GM12878 (cell line): Measurements from ENCODE around the gene IFT27. TPM values are rescaled to one million over a fixed set of nuclear protein-coding genes. Genes with fewer than 3 reads are reported as not detected.

Source experiments
- ATAC-seq: fragments of 200-7000 bp; cut with Tn5 transposase; 3 replicates; pipeline ENCODE4 v1.9.1; 2020; ENCODE audit warnings: mild to moderate bottlenecking, moderate library complexity
- BruUV-seq: library from RNA; stranded (reverse); fragments of 400-500 nt; replicated peaks from 2 replicates; lab custom pipeline; 2021; lab: Mats Ljungman, UMichigan
- CTCF ChIA-PET: fragments of 300-600 bp; sonication (Branson Sonifier 250); formaldehyde crosslinking; extraction: SDS; loops from one replicate; lab custom pipeline; 2021; ENCODE audit warnings: inconsistent platforms; lab: Yijun Ruan, JAX
- POLR2A ChIA-PET: fragments of 350-600 bp; formaldehyde crosslinking; extraction: SDS; loops from one replicate; lab custom pipeline; 2021; ENCODE audit warnings: inconsistent platforms; lab: Charles Lee
- RAD21 ChIA-PET: fragments of 300-600 bp; sonication (Branson Sonifier 250); formaldehyde crosslinking; loops from one replicate; lab custom pipeline; 2023; ENCODE audit warnings: antibody characterized with exemption; ENCODE audit not compliant: unreplicated experiment; lab: Charles Lee
- SMC1A ChIA-PET: fragments of 300-600 bp; sonication (Branson Sonifier 250); formaldehyde crosslinking; loops from one replicate; lab custom pipeline; 2023; ENCODE audit not compliant: unreplicated experiment, uncharacterized antibody; lab: Charles Lee
- DNase-seq: peaks from one replicate; pipeline ENCODE4 v3.0.0-alpha.2; 2011; ENCODE audit warnings: low read depth, low spot score
- FAIRE-seq: peaks from 3 replicates; lab custom pipeline; 2011; peaks lifted over from hg19 to GRCh38; lab: Jason Lieb, UNC
- H2AFZ ChIP-seq: 2 replicates; pipeline ENCODE4 v1.6.0; 2011; ENCODE audit warnings: low read depth, low read length, control low read depth; ENCODE audit not compliant: control insufficient read depth
- H3K27ac ChIP-seq: 2 replicates; pipeline ENCODE4 v1.5.1; 2011; ENCODE audit warnings: control low read depth; ENCODE audit not compliant: control insufficient read depth, insufficient read depth
- H3K27me3 ChIP-seq, 2 experiments: replicated peaks in 1 of 2; 2 replicates each; pipeline versions ENCODE4 v1.6.0 to v1.6.1; 2011; ENCODE audit warnings: low read length in 1 of 2; ENCODE audit not compliant: control insufficient read depth in 2 of 2, insufficient read depth in 2 of 2
- H3K36me3 ChIP-seq, 2 experiments: 2 replicates each; pipeline ENCODE4 v1.5.1; 2011; ENCODE audit warnings: low read length in 1 of 2; ENCODE audit not compliant: control insufficient read depth in 2 of 2, insufficient read depth in 2 of 2
- H3K4me1 ChIP-seq: 2 replicates; pipeline ENCODE4 v1.6.1; 2011; ENCODE audit warnings: mild to moderate bottlenecking, low read length, moderate library complexity, mixed read lengths; ENCODE audit not compliant: control insufficient read depth, insufficient read depth
- H3K4me2 ChIP-seq: 2 replicates; pipeline ENCODE4 v1.6.0; 2011; ENCODE audit warnings: control low read depth; ENCODE audit not compliant: control insufficient read depth, insufficient read depth
- H3K4me3 ChIP-seq: fragments of 200-600 bp; sonication (generic); 2 replicates; pipeline ENCODE4 v1.5.1; 2016
- H3K79me2 ChIP-seq: 2 replicates; pipeline ENCODE4 v1.6.0; 2011; ENCODE audit warnings: low read length; ENCODE audit not compliant: control insufficient read depth, insufficient read depth
- H3K9ac ChIP-seq: 2 replicates; pipeline ENCODE4 v1.8.0; 2011; ENCODE audit warnings: low read length, control low read depth, mixed read lengths; ENCODE audit not compliant: control insufficient read depth, insufficient read depth
- H3K9me3 ChIP-seq: replicated peaks from 3 replicates; pipeline ENCODE4 v1.5.1; 2011; ENCODE audit warnings: mild to moderate bottlenecking, low read length; ENCODE audit not compliant: control insufficient read depth, insufficient read depth
- H4K20me1 ChIP-seq: 2 replicates; pipeline ENCODE4 v1.6.0; 2011; ENCODE audit not compliant: control insufficient read depth, insufficient read depth
- BCL11A ChIP-seq: IDR thresholded peaks from 2 replicates; pipeline ENCODE4 v1.6.1; 2011; ENCODE audit warnings: low read depth, low read length
- CBX5 ChIP-seq: sonication (generic); IDR thresholded peaks from 2 replicates; pipeline ENCODE4 v1.6.1; 2016; ENCODE audit warnings: low read depth, moderate library complexity, mild to moderate bottlenecking, inconsistent platforms
- FOXM1 ChIP-seq: IDR thresholded peaks from 2 replicates; pipeline ENCODE4 v1.6.1; 2012; ENCODE audit warnings: low read depth, mild to moderate bottlenecking, inconsistent platforms, low read length, moderate library complexity
- GABPA ChIP-seq: IDR thresholded peaks from 2 replicates; pipeline ENCODE4 v1.6.1; 2014; ENCODE audit warnings: antibody characterized with exemption, low read depth, mild to moderate bottlenecking, inconsistent platforms
- MXI1 ChIP-seq: fragments of 150-350 bp; IDR thresholded peaks from 2 replicates; pipeline ENCODE4 v1.6.1; 2011; ENCODE audit warnings: low read depth, mild to moderate bottlenecking, inconsistent platforms, low read length, improper control_type of control experiment
- RCOR1 ChIP-seq: conservative IDR thresholded peaks from 2 replicates; pipeline ENCODE4 v1.6.1; 2012; ENCODE audit warnings: low read depth, low read length, improper control_type of control experiment
- RFX5 ChIP-seq: IDR thresholded peaks from 2 replicates; pipeline ENCODE4 v1.6.1; 2011; ENCODE audit warnings: low read depth, low read length, improper control_type of control experiment
- SIN3A ChIP-seq: IDR thresholded peaks from 2 replicates; pipeline ENCODE4 v1.6.1; 2012; ENCODE audit warnings: low read depth, low read length, improper control_type of control experiment
- SIX5 ChIP-seq: IDR thresholded peaks from 2 replicates; pipeline ENCODE4 v1.6.1; 2011; ENCODE audit warnings: mild to moderate bottlenecking, low read depth, low read length, moderate library complexity; ENCODE audit not compliant: severe bottlenecking
- SREBF1 ChIP-seq: IDR thresholded peaks from 2 replicates; pipeline ENCODE4 v1.6.1; 2012; ENCODE audit warnings: mild to moderate bottlenecking, low read length
- SREBF2 ChIP-seq: IDR thresholded peaks from 2 replicates; pipeline ENCODE4 v1.6.1; 2012; ENCODE audit warnings: mild to moderate bottlenecking, low read length
- STAT3 ChIP-seq: IDR thresholded peaks from 2 replicates; pipeline ENCODE4 v1.6.1; 2011; ENCODE audit warnings: low read depth, low read length, improper control_type of control experiment
- SUZ12 ChIP-seq: fragments of 200-600 bp; sonication (generic); IDR thresholded peaks from one replicate; pipeline ENCODE4 v1.6.1; 2018; ENCODE audit warnings: antibody characterized with exemption, mild to moderate bottlenecking; ENCODE audit not compliant: unreplicated experiment
- WGBS: methylation state at CpG from one replicate; pipeline ENCODE4 v1.1.6; 2016; ENCODE audit warnings: low lambda C conversion rate; ENCODE audit not compliant: insufficient replicate concordance, insufficient coverage; ENCODE audit errors: missing lambda C conversion rate; 5-methylcytosine and 5-hydroxymethylcytosine counted together
- in situ Hi-C: fragments of 300-500 bp; cut with MboI; formaldehyde crosslinking; loops from 9 replicates; pipeline ENCODE4 v1.14.3; 2018; ENCODE audit warnings: mixed read lengths
- intact Hi-C: fragments of 100-400 bp; cut with micrococcal nuclease; formaldehyde crosslinking; loops from one replicate; pipeline ENCODE4 v1.14.2; 2022; ENCODE audit not compliant: unreplicated experiment
- polyA plus RNA-seq, 11 experiments: library from polyadenylated mRNA; depleted of rRNA in 4 of 11; unstranded in 6 of 11; stranded (reverse) in 5 of 11; fragments of >200 nt; fragmentation: Nextera tagmentation in 4 of 11; fragmentation: Illumina TruSeq in 1 of 11; extraction: Ambion mirVana in 4 of 11; extraction: Trizol in 1 of 11; gene quantifications; 1 replicate in 1 of 11; 2 replicates in 10 of 11; pipeline versions ENCODE4 v1.2.1 to v1.2.3, GENCODE V29; 2011 to 2016; ENCODE audit warnings: inconsistent platforms in 2 of 11, missing spikeins in 2 of 11, low read depth in 1 of 11
- total RNA-seq, 4 experiments: library from RNA; depleted of rRNA in 3 of 4; stranded (reverse); fragments of >200 nt in 3 of 4; fragmentation: Illumina TruSeq in 1 of 4; extraction: Trizol in 1 of 4; gene quantifications; 2 replicates each; pipeline versions ENCODE4 v1.2.1 to v1.2.3, GENCODE V29; 2013 to 2021
- TF ChIP-seq, protein P1 (sequence below), 3 experiments: IDR thresholded peaks in 2 of 3; conservative IDR thresholded peaks in 1 of 3; 2 replicates each; pipeline ENCODE4 v1.5.1; 2011; ENCODE audit warnings: low read depth in 3 of 3, low read length in 3 of 3, mild to moderate bottlenecking in 3 of 3, control low read depth in 2 of 3, moderate library complexity in 2 of 3, inconsistent platforms in 1 of 3, mixed read lengths in 1 of 3; ENCODE audit not compliant: control insufficient read depth in 2 of 3, insufficient read depth in 1 of 3; ENCODE audit errors: extremely low read depth in 1 of 3
- TF ChIP-seq, protein P2 (sequence below): fragments of 450-650 bp; IDR thresholded peaks from 2 replicates; pipeline ENCODE4 v1.6.1; 2017; ENCODE audit warnings: low read depth, mild to moderate bottlenecking, moderate library complexity
- TF ChIP-seq, protein P3 (sequence below): IDR thresholded peaks from 2 replicates; pipeline ENCODE4 v1.6.1; 2012; ENCODE audit warnings: low read depth, low read length, improper control_type of control experiment

IFT27 gene
- total and polyA plus RNA-seq, 10 of the 15 experiments (the other 5 are each of a cell fraction or from before 2014, with no cell fraction given), result 2.7 to 32.5 (median 10.2) TPM

DNA sequence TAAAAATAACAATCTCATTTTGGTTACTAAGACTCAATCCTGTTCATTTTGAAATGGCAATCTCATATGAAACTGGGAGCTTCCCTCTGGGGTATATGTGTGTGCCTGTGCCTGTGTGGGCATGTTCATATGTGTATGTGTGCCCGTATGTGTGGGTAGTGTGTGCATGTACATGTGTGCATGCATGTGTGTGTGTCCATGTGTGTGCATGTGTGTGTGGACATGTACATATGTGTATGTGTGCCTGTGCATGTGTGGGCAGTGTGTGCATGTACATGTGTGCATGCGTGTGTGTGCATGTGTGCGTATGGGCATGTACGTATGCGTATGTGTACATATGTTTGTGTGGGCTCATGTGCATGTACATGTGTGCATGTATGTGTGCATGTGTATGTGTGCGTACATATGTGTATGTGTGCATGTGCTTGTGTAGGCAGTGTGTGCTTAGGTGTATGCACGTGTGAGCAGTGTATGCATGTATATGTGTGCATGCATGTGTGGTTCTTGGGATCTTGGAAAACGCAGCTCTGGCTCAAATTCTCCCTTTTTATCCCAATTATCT is 47.9 kb downstream of the IFT27 start:
- no peak overlapping the region for H3K27ac ChIP-seq
- no peaks in the 10 kb centered on the region for H3K36me3 ChIP-seq
- H3K9me3 ChIP-seq, result no peaks in the 10 kb centered on the region; the same call in 2 of the 3 replicates
- no peak for FAIRE-seq
- ChIA-PET SMC1A (no interaction called here), RAD21 (no interaction called here), POLR2A (no interaction called here), CTCF (interaction anchor here (0.6 kb wide), 1 partner anchor 79 kb away, joined by 3 read pairs; no protein-coding TSS in a partner anchor)
- H2AFZ ChIP-seq, result no peak overlapping the region
- H4K20me1 ChIP-seq, result no peaks in the 10 kb centered on the region
- in situ Hi-C loops, result no loop called here
- H3K4me2 ChIP-seq, result no peak overlapping the region
- no peaks in the 10 kb centered on the region for H3K4me1 ChIP-seq
- no peak for ATAC-seq
- peaks cover 0 to 2% of the 10 kb centered on the region in 2 experiments; a peak in 3 of 4 replicates for H3K27me3 ChIP-seq
- H3K79me2 ChIP-seq, result no peaks in the 10 kb centered on the region
- intact Hi-C loops, result no loop called here
- no peak overlapping the region for H3K9ac ChIP-seq
- no TSS peak for BruUV-seq
- no peak for DNase-seq
- 52% methylated on average over 8 of the region's 8 CpGs for WGBS
- no peak overlapping the region for H3K4me3 ChIP-seq
- no peak for TF ChIP-seq SIX5
- TF ChIP-seq FOXM1, result no peak
- no peak for TF ChIP-seq RFX5
- TF ChIP-seq BCL11A, result no peak
- TF ChIP-seq, protein P1, sequence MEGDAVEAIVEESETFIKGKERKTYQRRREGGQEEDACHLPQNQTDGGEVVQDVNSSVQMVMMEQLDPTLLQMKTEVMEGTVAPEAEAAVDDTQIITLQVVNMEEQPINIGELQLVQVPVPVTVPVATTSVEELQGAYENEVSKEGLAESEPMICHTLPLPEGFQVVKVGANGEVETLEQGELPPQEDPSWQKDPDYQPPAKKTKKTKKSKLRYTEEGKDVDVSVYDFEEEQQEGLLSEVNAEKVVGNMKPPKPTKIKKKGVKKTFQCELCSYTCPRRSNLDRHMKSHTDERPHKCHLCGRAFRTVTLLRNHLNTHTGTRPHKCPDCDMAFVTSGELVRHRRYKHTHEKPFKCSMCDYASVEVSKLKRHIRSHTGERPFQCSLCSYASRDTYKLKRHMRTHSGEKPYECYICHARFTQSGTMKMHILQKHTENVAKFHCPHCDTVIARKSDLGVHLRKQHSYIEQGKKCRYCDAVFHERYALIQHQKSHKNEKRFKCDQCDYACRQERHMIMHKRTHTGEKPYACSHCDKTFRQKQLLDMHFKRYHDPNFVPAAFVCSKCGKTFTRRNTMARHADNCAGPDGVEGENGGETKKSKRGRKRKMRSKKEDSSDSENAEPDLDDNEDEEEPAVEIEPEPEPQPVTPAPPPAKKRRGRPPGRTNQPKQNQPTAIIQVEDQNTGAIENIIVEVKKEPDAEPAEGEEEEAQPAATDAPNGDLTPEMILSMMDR (IDR thresholded peaks at IDR 0.05 in 2 of 3, conservative IDR thresholded peaks at IDR 0.05 in 1 of 3; ENCODE audit: control insufficient read depth in 2 of 3, extremely low read depth in 1 of 3, insufficient read depth in 1 of 3, low read depth in 3 of 3, low read length in 3 of 3), result no peak
- TF ChIP-seq GABPA, result no peak
- no peak for TF ChIP-seq SIN3A
- no peak for TF ChIP-seq SUZ12
- TF ChIP-seq CBX5, result no peak
- TF ChIP-seq, protein P2, sequence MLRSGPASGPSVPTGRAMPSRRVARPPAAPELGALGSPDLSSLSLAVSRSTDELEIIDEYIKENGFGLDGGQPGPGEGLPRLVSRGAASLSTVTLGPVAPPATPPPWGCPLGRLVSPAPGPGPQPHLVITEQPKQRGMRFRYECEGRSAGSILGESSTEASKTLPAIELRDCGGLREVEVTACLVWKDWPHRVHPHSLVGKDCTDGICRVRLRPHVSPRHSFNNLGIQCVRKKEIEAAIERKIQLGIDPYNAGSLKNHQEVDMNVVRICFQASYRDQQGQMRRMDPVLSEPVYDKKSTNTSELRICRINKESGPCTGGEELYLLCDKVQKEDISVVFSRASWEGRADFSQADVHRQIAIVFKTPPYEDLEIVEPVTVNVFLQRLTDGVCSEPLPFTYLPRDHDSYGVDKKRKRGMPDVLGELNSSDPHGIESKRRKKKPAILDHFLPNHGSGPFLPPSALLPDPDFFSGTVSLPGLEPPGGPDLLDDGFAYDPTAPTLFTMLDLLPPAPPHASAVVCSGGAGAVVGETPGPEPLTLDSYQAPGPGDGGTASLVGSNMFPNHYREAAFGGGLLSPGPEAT, result no peak
- TF ChIP-seq, protein P3, sequence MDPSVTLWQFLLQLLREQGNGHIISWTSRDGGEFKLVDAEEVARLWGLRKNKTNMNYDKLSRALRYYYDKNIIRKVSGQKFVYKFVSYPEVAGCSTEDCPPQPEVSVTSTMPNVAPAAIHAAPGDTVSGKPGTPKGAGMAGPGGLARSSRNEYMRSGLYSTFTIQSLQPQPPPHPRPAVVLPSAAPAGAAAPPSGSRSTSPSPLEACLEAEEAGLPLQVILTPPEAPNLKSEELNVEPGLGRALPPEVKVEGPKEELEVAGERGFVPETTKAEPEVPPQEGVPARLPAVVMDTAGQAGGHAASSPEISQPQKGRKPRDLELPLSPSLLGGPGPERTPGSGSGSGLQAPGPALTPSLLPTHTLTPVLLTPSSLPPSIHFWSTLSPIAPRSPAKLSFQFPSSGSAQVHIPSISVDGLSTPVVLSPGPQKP, result no peak
- no peak for TF ChIP-seq SREBF2
- no peak for TF ChIP-seq MXI1
- TF ChIP-seq STAT3, result no peak
- TF ChIP-seq RCOR1, result no peak
- no peak for TF ChIP-seq SREBF1
